Activated T-cell treated with anti-CD3 and anti-CD28 coated beads, Interleukin-2, amount 50 U/mL, for 72 hours (primary cell): Measurements from ENCODE around the gene PHACTR3. TPM values are rescaled to one million over a fixed set of nuclear protein-coding genes. Genes with fewer than 3 reads are reported as not detected.

Experiments used
- ATAC-seq, 2 donors: fragments of 150-1000 bp; cut with Tn5 transposase; replicated peaks in 1 of 2; 2 replicates each; pipeline ENCODE4 v1.10.0; 2021; ENCODE audit warnings: moderate library complexity in 2 of 2, mild to moderate bottlenecking in 1 of 2
- DNase-seq, 2 donors: peaks; one replicate each; pipeline ENCODE4 v3.0.0; 2021 to 2022; ENCODE audit warnings: mixed read lengths in 1 of 2
- H3K27ac Mint-ChIP-seq: one replicate; pipeline ENCODE4 v1.8.0; 2022; ENCODE audit warnings: mild to moderate bottlenecking, moderate library complexity, mixed read lengths
- H3K27me3 Mint-ChIP-seq: one replicate; pipeline ENCODE4 v1.8.0; 2022; ENCODE audit warnings: low read depth, mixed read lengths
- H3K36me3 Mint-ChIP-seq, 2 donors: one replicate each; pipeline ENCODE4 v1.8.0; 2022; ENCODE audit warnings: mixed read lengths in 2 of 2, mild to moderate bottlenecking in 1 of 2; ENCODE audit not compliant: insufficient read depth in 2 of 2
- H3K4me1 Mint-ChIP-seq: one replicate; pipeline ENCODE4 v1.8.0; 2022; ENCODE audit warnings: low read depth, mixed read lengths
- H3K4me3 Mint-ChIP-seq, 2 donors: one replicate each; pipeline ENCODE4 v1.8.0; 2022; ENCODE audit warnings: mild to moderate bottlenecking in 2 of 2, mixed read lengths in 2 of 2, moderate library complexity in 2 of 2
- H3K9me3 Mint-ChIP-seq, 2 donors: one replicate each; pipeline ENCODE4 v1.8.0; 2022; ENCODE audit warnings: mixed read lengths in 2 of 2
- total RNA-seq, 2 donors: library from RNA; stranded (reverse); gene quantifications; one replicate each; pipeline ENCODE4 v1.2.3, GENCODE V29; 2022

Gene PHACTR3
- total RNA-seq, 2 donors from 2014 or later: not detected

DNA sequence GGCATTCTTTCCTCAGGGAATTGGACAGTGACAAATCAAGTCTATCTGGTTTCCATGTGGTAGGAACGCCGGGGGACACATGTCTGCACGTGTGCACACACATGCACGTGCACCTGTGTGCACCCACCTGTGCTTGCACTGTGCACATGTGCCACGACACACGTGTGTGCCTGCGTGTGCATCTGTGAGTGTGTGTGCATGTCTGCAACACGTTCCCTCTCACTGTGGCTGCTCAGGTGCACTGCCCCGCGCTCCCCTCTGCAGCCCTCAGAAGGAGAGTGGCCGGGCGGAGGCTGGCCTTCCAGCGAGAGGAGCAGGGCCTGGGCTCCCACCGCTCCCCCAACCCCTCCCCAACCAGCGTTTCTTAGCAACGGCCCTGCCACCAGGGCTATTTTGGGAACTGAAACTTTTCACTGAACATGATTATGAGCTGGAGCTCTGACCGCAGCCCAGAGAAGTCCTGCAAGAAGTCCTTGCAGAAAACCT is 147.8 kb downstream of the PHACTR3 start:
- Mint-ChIP-seq H3K4me3 (no peak overlapping the region), H3K27me3 (no peaks in the 10 kb centered on the region), H3K27ac (no peak overlapping the region), H3K36me3 (no peaks in the 10 kb centered on the region), H3K9me3 (no peaks in the 10 kb centered on the region), H3K4me1 (no peaks in the 10 kb centered on the region)
- ATAC-seq (no peak), DNase-seq (no peak)

DNA sequence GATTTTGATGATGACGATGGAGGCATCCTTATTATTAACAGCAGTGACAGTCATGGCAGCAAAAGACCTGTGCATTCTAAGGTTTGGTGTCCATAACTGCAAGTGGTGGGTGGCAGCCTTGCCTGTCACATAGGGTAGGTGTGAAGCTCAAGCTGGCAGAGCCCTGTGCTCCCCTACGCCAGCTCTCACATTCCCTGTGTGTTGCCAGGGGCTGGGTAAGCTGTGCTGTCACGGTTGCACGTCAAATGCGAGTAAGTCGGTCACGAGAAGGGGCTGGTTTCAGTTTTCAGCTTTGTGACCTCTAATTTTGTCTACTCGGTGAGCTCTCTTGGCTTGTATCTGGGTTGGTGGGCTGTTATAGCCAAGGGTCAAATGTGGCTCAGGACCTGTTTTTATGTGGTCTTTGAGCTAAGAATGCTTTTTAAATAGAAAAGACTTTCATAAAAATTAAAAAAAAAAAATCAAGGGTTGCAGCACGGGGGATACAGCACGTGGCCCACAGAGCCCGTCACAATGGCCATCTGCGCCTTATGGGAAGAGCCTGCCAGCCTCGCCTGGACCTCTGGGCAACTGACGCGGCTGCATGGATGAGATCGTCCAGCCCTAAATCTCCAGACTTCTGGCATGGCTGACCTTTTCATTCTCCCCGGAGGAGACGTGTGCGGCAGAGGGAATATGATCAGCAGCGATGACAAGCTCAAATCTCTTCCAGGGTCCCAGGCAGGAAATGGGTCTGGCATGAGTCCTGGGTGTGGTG is 148.5 kb downstream of the PHACTR3 start:
- Mint-ChIP-seq H3K4me1 (no peaks in the 10 kb centered on the region), H3K27me3 (no peaks in the 10 kb centered on the region), H3K4me3 (no peak overlapping the region), H3K27ac (no peak overlapping the region), H3K9me3 (no peaks in the 10 kb centered on the region), H3K36me3 (no peaks in the 10 kb centered on the region)
- DNase-seq: no peak
- no peak for ATAC-seq

DNA sequence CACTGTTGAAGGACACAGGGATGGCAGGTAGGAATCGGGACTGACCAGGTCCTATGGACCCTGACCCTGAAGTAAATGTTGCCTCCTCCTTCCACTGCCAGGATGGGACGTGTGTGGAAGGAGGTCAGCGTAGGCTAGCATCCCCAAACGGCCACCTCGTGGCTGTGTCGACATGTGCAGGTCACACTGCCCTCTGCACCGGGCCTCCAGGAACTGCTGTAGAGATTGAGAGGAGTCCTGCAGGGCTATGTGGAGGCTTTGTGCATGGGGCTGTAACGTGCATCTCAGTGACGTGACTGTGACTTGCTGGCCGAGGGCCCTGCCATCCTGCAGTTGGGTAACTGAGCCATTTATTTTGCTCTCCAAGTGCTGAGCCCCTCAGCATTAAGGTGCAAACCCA is 149.5 kb downstream of the PHACTR3 start:
- Mint-ChIP-seq H3K36me3 (no peaks in the 10 kb centered on the region), H3K27me3 (no peaks in the 10 kb centered on the region), H3K9me3 (no peaks in the 10 kb centered on the region), H3K4me3 (no peak overlapping the region), H3K4me1 (no peaks in the 10 kb centered on the region), H3K27ac (no peak overlapping the region)
- DNase-seq (no peak), ATAC-seq (no peak)

DNA sequence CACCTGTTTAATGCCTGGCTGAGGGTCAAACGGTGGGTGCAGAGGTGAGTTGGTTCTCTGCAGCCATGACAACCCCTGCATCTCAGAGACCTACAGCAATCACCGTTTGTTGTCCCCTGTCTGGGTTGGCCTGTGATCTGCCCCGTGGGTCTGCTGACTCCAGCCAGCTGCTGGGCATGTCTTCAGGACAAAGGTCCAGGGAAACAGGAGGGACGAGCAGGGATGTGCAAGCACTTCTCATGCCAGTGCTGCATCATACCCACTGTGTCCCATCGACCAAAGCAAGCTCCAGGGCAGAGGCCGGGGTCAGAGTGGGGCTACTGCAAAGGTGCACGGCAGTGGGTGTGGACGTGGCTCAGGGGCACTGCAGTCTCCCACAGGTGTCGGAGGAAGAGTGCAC is 150.2 kb downstream of the PHACTR3 start:
- H3K4me1 Mint-ChIP-seq: no peaks in the 10 kb centered on the region
- no peak for DNase-seq
- ATAC-seq: no peak
- H3K36me3 Mint-ChIP-seq: no peaks in the 10 kb centered on the region
- no peak overlapping the region for H3K27ac Mint-ChIP-seq
- H3K27me3 Mint-ChIP-seq: no peaks in the 10 kb centered on the region
- H3K4me3 Mint-ChIP-seq: no peak overlapping the region
- no peaks in the 10 kb centered on the region for H3K9me3 Mint-ChIP-seq

- no peaks in the 10 kb centered on the region for H3K36me3 Mint-ChIP-seq
- H3K27ac Mint-ChIP-seq: no peak overlapping the region
- H3K4me1 Mint-ChIP-seq: no peaks in the 10 kb centered on the region
- no peak for ATAC-seq
- DNase-seq: no peak
- no peaks in the 10 kb centered on the region for H3K9me3 Mint-ChIP-seq
- no peaks in the 10 kb centered on the region for H3K27me3 Mint-ChIP-seq
- no peak overlapping the region for H3K4me3 Mint-ChIP-seq
Measured at GRCh38 chr20:59756241-59756640, 151.9 kb downstream of the PHACTR3 start.

- peaks cover 2 to 3% of the 10 kb centered on the region in 2 donors for H3K36me3 Mint-ChIP-seq
- no peak overlapping the region for H3K27ac Mint-ChIP-seq
- peaks cover 4 to 12% of the 10 kb centered on the region in 2 donors for H3K9me3 Mint-ChIP-seq
- no peak overlapping the region for H3K4me3 Mint-ChIP-seq
- no peaks in the 10 kb centered on the region for H3K4me1 Mint-ChIP-seq
- peaks cover 5% of the 10 kb centered on the region for H3K27me3 Mint-ChIP-seq
- ATAC-seq (no peak), DNase-seq (no peak)
Measured at GRCh38 chr20:59764037-59764436, 159.7 kb downstream of the PHACTR3 start.

- ATAC-seq (no peak), DNase-seq (peak in 1 of 2 donors; percentile 13)
- Mint-ChIP-seq H3K36me3 (peaks cover 2 to 3% of the 10 kb centered on the region in 2 donors), H3K9me3 (peaks cover 4 to 12% of the 10 kb centered on the region in 2 donors), H3K4me3 (no peak overlapping the region), H3K27ac (no peak overlapping the region), H3K4me1 (no peaks in the 10 kb centered on the region), H3K27me3 (peaks cover 5% of the 10 kb centered on the region)
Measured at GRCh38 chr20:59765599-59766177, 161.3 kb downstream of the PHACTR3 start.

DNA sequence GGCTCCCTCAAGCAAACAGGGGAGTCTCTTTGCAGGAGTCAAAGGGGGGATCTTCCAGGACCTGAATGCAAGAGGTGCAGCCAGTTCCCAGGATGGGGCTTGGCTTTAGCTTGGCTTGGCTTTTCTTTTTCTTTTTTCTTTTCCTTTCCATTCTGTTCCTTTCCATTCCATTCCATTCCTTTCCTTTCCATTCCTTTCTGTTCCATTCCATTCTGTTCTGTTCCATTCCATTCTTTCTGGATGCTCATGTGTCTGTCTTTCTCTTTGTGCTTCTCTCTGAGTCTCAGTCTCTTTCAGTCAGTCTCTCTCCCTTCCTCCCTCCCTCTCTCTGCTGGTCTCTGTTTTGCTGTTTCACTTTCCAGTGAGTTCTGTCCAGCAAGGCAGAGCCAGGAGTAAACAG is 163.3 kb downstream of the PHACTR3 start:
- DNase-seq (no peak), ATAC-seq (no peak)
- Mint-ChIP-seq H3K27me3 (peaks cover 5% of the 10 kb centered on the region), H3K4me3 (no peak overlapping the region), H3K9me3 (peaks cover 4 to 12% of the 10 kb centered on the region in 2 donors), H3K4me1 (no peaks in the 10 kb centered on the region), H3K36me3 (peaks cover 2 to 3% of the 10 kb centered on the region in 2 donors), H3K27ac (no peak overlapping the region)

DNA sequence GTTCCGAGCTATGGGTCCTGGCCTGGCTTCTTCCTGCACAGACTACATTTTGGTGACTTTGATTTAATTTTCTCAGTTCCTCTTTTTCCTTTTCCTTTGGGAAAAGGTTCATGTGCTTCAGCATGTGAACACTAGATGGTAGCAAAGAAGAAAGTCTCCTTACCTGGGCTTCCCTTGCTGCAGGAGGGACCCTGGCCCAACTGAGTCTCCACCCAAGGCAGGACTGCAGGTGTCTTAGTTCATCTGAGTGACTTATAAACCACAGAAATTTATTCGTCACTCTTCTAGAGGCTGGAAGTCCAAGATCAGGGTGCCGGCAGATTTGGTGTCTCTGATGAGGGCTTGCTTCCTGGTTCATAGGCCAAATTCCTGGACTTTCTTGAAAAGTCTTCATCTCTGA is 165.9 kb downstream of the PHACTR3 start:
- Mint-ChIP-seq H3K36me3 (peaks cover 0 to 2% of the 10 kb centered on the region in 2 donors), H3K9me3 (peaks cover 4 to 6% of the 10 kb centered on the region in 2 donors), H3K4me1 (no peaks in the 10 kb centered on the region), H3K27ac (no peak overlapping the region), H3K4me3 (no peak overlapping the region), H3K27me3 (peaks cover 5% of the 10 kb centered on the region)
- DNase-seq: no peak
- ATAC-seq: no peak

DNA sequence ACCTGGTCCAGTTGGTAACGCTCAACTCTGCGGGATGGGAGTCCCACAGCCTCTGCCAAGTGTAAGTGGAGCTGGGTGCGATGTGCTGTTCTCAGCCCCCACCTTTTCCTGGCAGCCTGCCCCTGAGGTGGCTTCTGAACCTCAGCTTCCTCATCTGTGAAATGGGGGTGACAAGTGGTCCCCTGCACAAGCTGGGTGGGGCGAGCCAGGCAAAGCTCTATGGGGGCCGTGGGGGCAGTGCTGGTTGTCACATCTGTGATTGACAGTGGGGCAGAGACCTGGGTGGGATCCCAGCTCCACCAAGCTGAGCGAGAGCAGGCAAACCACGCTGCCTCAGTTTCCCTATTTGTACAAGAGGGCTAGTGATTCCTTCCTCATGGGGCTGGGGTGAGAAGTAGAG is 166.5 kb downstream of the PHACTR3 start:
- H3K4me1 Mint-ChIP-seq: no peaks in the 10 kb centered on the region
- peaks cover 2% of the 10 kb centered on the region for H3K27me3 Mint-ChIP-seq
- peaks cover 0 to 2% of the 10 kb centered on the region in 2 donors for H3K36me3 Mint-ChIP-seq
- H3K4me3 Mint-ChIP-seq: no peak overlapping the region
- peaks cover 1 to 4% of the 10 kb centered on the region in 2 donors for H3K9me3 Mint-ChIP-seq
- no peak overlapping the region for H3K27ac Mint-ChIP-seq
- ATAC-seq (no peak), DNase-seq (no peak)

DNA sequence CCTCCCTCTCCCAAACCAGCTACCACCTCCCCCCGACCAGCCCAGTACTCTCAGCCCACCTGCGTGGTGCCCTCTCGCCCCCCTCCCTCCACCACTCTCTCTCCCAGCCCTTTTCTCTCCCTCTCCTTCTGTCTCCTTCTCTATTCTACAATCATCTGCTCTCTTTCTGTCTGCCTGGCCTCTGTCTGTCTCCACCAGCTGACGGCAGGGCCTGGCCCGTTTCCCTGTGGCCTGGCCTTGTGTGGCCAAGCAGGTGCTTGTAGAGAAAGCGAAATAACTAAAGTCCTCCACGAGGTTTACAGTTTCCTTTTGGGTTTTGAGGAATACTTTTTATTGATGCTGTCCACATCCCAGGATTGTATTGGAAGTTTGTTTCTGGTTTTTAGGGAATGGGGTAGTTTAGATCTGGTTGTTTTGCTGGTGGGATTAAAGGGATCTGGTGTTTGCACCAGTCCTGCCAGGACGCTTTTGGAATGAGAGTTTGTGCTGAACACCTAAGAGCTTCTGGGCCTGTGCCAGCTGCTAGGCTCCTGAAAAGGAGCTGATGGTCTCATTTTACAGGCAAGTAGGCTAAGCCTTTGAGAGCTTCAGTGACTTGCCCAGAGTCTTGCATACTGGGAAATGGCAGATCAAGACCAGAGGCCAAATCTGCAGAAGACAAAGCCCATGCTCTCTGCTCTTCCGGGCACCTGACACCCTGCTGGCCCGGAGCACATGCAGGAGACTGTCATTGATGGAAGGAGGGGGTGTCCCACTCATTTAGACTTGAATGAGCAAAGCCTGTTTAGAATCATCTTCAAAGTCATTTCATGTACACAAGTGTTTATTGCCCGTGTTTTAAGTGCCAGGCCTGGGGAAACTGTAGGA is 167.4 kb downstream of the PHACTR3 start:
- no peaks in the 10 kb centered on the region for H3K27me3 Mint-ChIP-seq
- no peak overlapping the region for H3K27ac Mint-ChIP-seq
- H3K4me1 Mint-ChIP-seq: no peaks in the 10 kb centered on the region
- DNase-seq: no peak
- peaks cover 0 to 3% of the 10 kb centered on the region in 2 donors for H3K9me3 Mint-ChIP-seq
- ATAC-seq: no peak
- H3K36me3 Mint-ChIP-seq: peaks cover 0 to 2% of the 10 kb centered on the region in 2 donors
- H3K4me3 Mint-ChIP-seq: no peak overlapping the region

DNA sequence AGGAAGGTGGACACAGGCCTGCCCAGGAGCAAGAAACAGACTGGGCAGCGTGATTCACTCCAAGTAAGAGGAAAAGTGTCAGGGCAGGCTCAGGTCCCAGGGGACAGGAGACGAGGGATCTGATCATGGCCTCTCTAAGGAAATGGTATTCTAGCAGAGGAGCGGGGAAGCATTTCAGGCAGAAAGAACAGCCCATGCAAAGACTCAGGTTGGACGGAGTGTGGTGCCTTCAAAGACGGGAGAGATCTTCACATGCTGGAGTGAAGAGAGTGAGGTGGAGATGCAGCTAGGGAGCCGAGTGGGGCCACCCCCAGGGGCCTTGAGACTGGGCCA is 168.0 kb downstream of the PHACTR3 start:
- H3K4me1 Mint-ChIP-seq: no peaks in the 10 kb centered on the region
- H3K27ac Mint-ChIP-seq: no peak overlapping the region
- no peaks in the 10 kb centered on the region for H3K27me3 Mint-ChIP-seq
- peaks cover 0 to 2% of the 10 kb centered on the region in 2 donors for H3K36me3 Mint-ChIP-seq
- peaks cover 0 to 2% of the 10 kb centered on the region in 2 donors for H3K9me3 Mint-ChIP-seq
- no peak for ATAC-seq
- H3K4me3 Mint-ChIP-seq: no peak overlapping the region
- DNase-seq: no peak
